ENCODE data around the gene DHRS12. TPM values are rescaled to one million over a fixed set of nuclear protein-coding genes. Genes with fewer than 3 reads are reported as not detected.

The DHRS12 gene
- 10 to 100 TPM; 11.3 to 22.8 (median 17.8) TPM for total RNA-seq
- 10 to 100 TPM; 13.5 to 18.8 (median 15.1) TPM for polyA plus RNA-seq
- long read RNA-seq, donor 1, partial matches to known transcripts = 0 of 1 reads
- long read RNA-seq, donor 1, other reads (novel, unspliced or antisense) = 0 of 1 reads
- long read RNA-seq, donor 2 = 0 reads

GRCh38 chr13:51803422-51804294, at the start of gene DHRS12:
TSS of gene DHRS12 (minus strand) at chr13:51804163. CDS start at chr13:51799659, 4,504 bp downstream.
- TF ChIP-seq POLR2A (IDR thresholded peaks at IDR 0.05) (peak; percentile 11 to 39 (median 29)), POLR2AphosphoS5 (IDR thresholded peaks at IDR 0.05) (peak; percentile 87 to 93 (median 90)), CTCF (IDR thresholded peaks at IDR 0.05 in 8 of 11, conservative IDR thresholded peaks at IDR 0.05 in 3 of 11) (peak in 5 of 11 experiments; percentile 18 to 54 (median 44))
- H3K27me3 ChIP-seq (replicated peaks in 1 of 7) = no peaks in the 10 kb centered on the region
- H3K4me3 ChIP-seq = peak within 1 kb of the TSS; percentile 45 to 82 (median 64)
- peaks cover 0 to 8% (median 3%) of the 10 kb centered on the region in 6 donors for H3K36me3 ChIP-seq
- H3K9me3 ChIP-seq = no peaks in the 10 kb centered on the region
- peaks cover 13 to 54% (median 39%) of the 10 kb centered on the region in 6 donors for H3K4me1 ChIP-seq
- 0 to 1% (median 0%) methylated on average over 20 to 91 of the region's 91 CpGs for WGBS, 5 donors
- peak within 1 kb of the TSS; percentile 97 to 100 (median 100) for H3K27ac ChIP-seq
- peak; percentile 98 for DNase-seq
- intact Hi-C loops (cut with DNase I; ENCODE audit: low total_unique reads) = loop anchor here (5.0 kb wide), 1 partner anchor 216 kb away; no protein-coding TSS in a partner anchor

GRCh38 chr13:51849145-51850101, 45.5 kb upstream of the DHRS12 start:
- WGBS, 5 donors = 57 to 60% (median 58%) methylated on average over 21 of the region's 21 CpGs
- intact Hi-C loops (cut with DNase I; ENCODE audit: low total_unique reads) = loop anchor here (10.0 kb wide), 1 partner anchor 275 kb away; the partner anchor contains the start of gene NEK5
- Histone ChIP-seq H3K4me3 (no peak overlapping the region), H3K27ac (no peak overlapping the region), H3K27me3 (replicated peaks in 1 of 7) (peaks cover 0 to 22% (median 0%) of the 10 kb centered on the region in 7 donors), H3K36me3 (no peaks in the 10 kb centered on the region), H3K4me1 (peaks cover 0 to 15% (median 6%) of the 10 kb centered on the region in 6 donors), H3K9me3 (no peaks in the 10 kb centered on the region)
- DNase-seq = no peak
- TF ChIP-seq POLR2A (IDR thresholded peaks at IDR 0.05) (no peak), CTCF (IDR thresholded peaks at IDR 0.05 in 8 of 11, conservative IDR thresholded peaks at IDR 0.05 in 3 of 11) (peak in 10 of 11 experiments; percentile 10 to 67 (median 53)), POLR2AphosphoS5 (IDR thresholded peaks at IDR 0.05) (no peak)

GRCh38 chr13:51848674-51849073, 44.7 kb upstream of the DHRS12 start:
- Histone ChIP-seq H3K4me3 (no peak overlapping the region), H3K27ac (no peak overlapping the region), H3K9me3 (no peaks in the 10 kb centered on the region), H3K4me1 (peaks cover 0 to 15% (median 6%) of the 10 kb centered on the region in 6 donors), H3K27me3 (replicated peaks in 1 of 7) (peaks cover 0 to 25% (median 0%) of the 10 kb centered on the region in 7 donors), H3K36me3 (no peaks in the 10 kb centered on the region)
- no peak for DNase-seq
- intact Hi-C loops (cut with DNase I; ENCODE audit: low total_unique reads) = loop anchor here (10.0 kb wide), 1 partner anchor 276 kb away; the partner anchor contains the start of gene NEK5
- no peak for TF ChIP-seq POLR2A (IDR thresholded peaks at IDR 0.05)
- TF ChIP-seq CTCF (IDR thresholded peaks at IDR 0.05 in 8 of 11, conservative IDR thresholded peaks at IDR 0.05 in 3 of 11) = no peak
- no peak for TF ChIP-seq POLR2AphosphoS5 (IDR thresholded peaks at IDR 0.05)
- WGBS, 5 donors = 61 to 87% (median 73%) methylated on average over 4 of the region's 4 CpGs

Measured in spleen (tissue), 13 donors.